SHP77 treated with DMSO at 0.1 percent for 48 hours (cell line): ENCODE measurements around the gene MDK.
"Not testable (repeated sequence)": the region's sequence is repeated elsewhere in the genome, so short reads cannot be mapped to it uniquely, and the experiment has no call there.

Experiments used
- DNase-seq: peaks from one replicate; lab custom pipeline; 2025; lab: John Stamatoyannopoulos, UW

Gene MDK

GRCh38 chr11:46367244-46367915 is 14.1 kb upstream of the MDK start:
- DNase-seq: no peak

GRCh38 chr11:46367916-46368267 is 13.6 kb upstream of the MDK start:
- DNase-seq: no peak

- DNase-seq: no peak
Measured at GRCh38 chr11:46369458-46370152, 11.9 kb upstream of the MDK start.

GRCh38 chr11:46370253-46370652 is 11.2 kb upstream of the MDK start:
- no peak for DNase-seq

- not testable (repeated sequence) for DNase-seq
Measured at GRCh38 chr11:46371262-46371661, 10.2 kb upstream of the MDK start.

GRCh38 chr11:46372086-46372485 is 9.4 kb upstream of the MDK start:
- no peak for DNase-seq

GRCh38 chr11:46372501-46372900 is 9.0 kb upstream of the MDK start:
- DNase-seq: not testable (repeated sequence)

- no peak for DNase-seq
Measured at GRCh38 chr11:46373787-46374740, 7.4 kb upstream of the MDK start.

GRCh38 chr11:46374815-46375214 is 6.7 kb upstream of the MDK start:
- DNase-seq: no peak

GRCh38 chr11:46375392-46376101 is 5.9 kb upstream of the MDK start:
- DNase-seq: no peak

GRCh38 chr11:46376258-46377050 is 5.0 kb upstream of the MDK start:
- no peak for DNase-seq

- no peak for DNase-seq
Measured at GRCh38 chr11:46377290-46377689, 4.2 kb upstream of the MDK start.

- no peak for DNase-seq
Measured at GRCh38 chr11:46377831-46378230, 3.6 kb upstream of the MDK start.

- DNase-seq: no peak
Measured at GRCh38 chr11:46378296-46378695, 3.2 kb upstream of the MDK start.

- no peak for DNase-seq
Measured at GRCh38 chr11:46378811-46379481, 2.5 kb upstream of the MDK start.

GRCh38 chr11:46379482-46380293 is 1.8 kb upstream of the MDK start:
- DNase-seq: peak; percentile 21

- no peak for DNase-seq
Measured at GRCh38 chr11:46380340-46381047, 975 bp upstream of the MDK start.

GRCh38 chr11:46381819-46382645 is 563 bp downstream of the MDK start:
- no peak for DNase-seq
